ENCODE data around the gene STX8.

STX8 gene

GRCh38 chr17:9553596-9553995, 22.0 kb downstream of the STX8 start:
- DNase-seq, result no peak

GRCh38 chr17:9553181-9553580, 22.4 kb downstream of the STX8 start:
- no peak for DNase-seq

- DNase-seq, result no peak
Observed at GRCh38 chr17:9549215-9549614, 26.4 kb downstream of the STX8 start.

- no peak for DNase-seq
Observed at GRCh38 chr17:9544221-9544620, 31.4 kb downstream of the STX8 start.

GRCh38 chr17:9541718-9542117, 33.9 kb downstream of the STX8 start:
- DNase-seq, result no peak

- DNase-seq, result no peak
Observed at GRCh38 chr17:9538626-9539025, 37.0 kb downstream of the STX8 start.

GRCh38 chr17:9537177-9537776, 38.3 kb downstream of the STX8 start:
- DNase-seq, result no peak

GRCh38 chr17:9536061-9536460, 39.6 kb downstream of the STX8 start:
- no peak for DNase-seq

- DNase-seq, result no peak
Observed at GRCh38 chr17:9533441-9533840, 42.2 kb downstream of the STX8 start.

- DNase-seq, result no peak
Observed at GRCh38 chr17:9532715-9533114, 42.9 kb downstream of the STX8 start.

- DNase-seq, result no peak
Observed at GRCh38 chr17:9531034-9531433, 44.6 kb downstream of the STX8 start.

- DNase-seq, result peak in 2 of 3 experiments; percentile 0 to 20
Observed at GRCh38 chr17:9529033-9529700, 46.5 kb downstream of the STX8 start.

- DNase-seq, result no peak
Observed at GRCh38 chr17:9527788-9528187, 47.8 kb downstream of the STX8 start.

- DNase-seq, result peak in 2 of 3 experiments; percentile 7 to 64
Observed at GRCh38 chr17:9522074-9522473, 53.5 kb downstream of the STX8 start.

- DNase-seq, result no peak
Observed at GRCh38 chr17:9521062-9521461, 54.6 kb downstream of the STX8 start.

GRCh38 chr17:9520649-9521048, 55.0 kb downstream of the STX8 start:
- no peak for DNase-seq

- DNase-seq, result peak in 2 of 3 experiments; percentile 0 to 34
Observed at GRCh38 chr17:9519583-9520272, 55.9 kb downstream of the STX8 start.

GRCh38 chr17:9517396-9517795, 58.2 kb downstream of the STX8 start:
- DNase-seq, result no peak

GRCh38 chr17:9513266-9513665, 62.4 kb downstream of the STX8 start:
- no peak for DNase-seq

GRCh38 chr17:9512323-9513168, 63.1 kb downstream of the STX8 start:
- no peak for DNase-seq

- DNase-seq, result no peak
Observed at GRCh38 chr17:9509236-9509816, 66.3 kb downstream of the STX8 start.

- no peak for DNase-seq
Observed at GRCh38 chr17:9499041-9499440, 76.6 kb downstream of the STX8 start.

- no peak for DNase-seq
Observed at GRCh38 chr17:9498490-9498889, 77.1 kb downstream of the STX8 start.

Data from NCI-H1417 (cell line).